ENCODE measurements around the gene ANO2.

- no peak for TF ChIP-seq CTCF (IDR thresholded peaks at IDR 0.05)
- no peak for TF ChIP-seq POLR2A (IDR thresholded peaks at IDR 0.05)
Measured at GRCh38 chr12:5901416-5901815, 43.6 kb downstream of the ANO2 start.

Data from uterus (tissue), 2 donors.